ENCODE results near the gene C1QTNF7.

C1QTNF7 gene

DNA sequence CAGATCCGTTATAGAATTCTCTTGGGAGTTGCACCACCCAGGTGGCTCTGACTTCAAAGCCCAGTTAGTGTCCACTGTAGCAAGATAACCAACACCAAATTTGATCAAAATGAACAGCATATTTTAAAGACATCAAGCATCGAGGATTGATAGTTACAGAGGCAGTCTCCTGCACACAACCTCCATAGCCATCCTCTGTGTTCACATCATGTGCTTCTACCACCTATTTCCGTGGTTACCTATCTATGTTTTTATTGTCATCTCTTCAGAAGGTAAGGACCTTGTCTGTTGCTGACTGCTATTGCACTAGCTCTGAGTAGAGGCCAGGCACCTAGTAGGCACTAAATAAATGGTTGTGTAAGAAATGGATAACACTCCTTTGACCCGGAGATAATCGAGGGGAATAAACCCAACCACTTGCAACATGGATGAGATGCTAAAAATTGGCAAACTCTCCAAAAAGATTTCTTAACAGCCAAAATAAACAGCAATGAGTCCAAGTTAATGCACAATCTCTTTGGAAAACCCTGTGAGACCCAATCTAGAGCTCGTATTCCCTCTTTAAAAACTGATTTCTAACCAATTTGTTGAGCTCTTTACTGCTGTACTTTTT is 14.7 kb upstream of the C1QTNF7 start:
- POLR2A ChIA-PET: no interaction called here

DNA sequence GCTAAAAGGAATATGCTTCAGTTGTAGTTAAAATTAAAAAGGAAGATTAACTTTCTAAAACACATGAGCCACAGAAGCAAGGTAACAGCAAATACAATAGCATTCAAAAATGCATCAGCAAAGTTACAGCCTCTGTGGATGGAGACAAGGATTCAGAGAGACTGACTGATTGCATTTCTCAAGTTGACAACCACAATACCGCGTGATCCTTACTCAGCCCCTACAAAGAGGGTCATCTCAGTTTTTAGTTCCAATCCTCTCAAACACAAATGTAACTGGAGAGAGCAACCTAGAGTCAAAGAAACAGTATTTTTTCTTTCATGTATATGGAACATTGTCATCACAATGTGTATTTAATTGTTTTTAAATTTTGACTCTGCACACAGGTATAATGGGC is 14.2 kb upstream of the C1QTNF7 start:
- no peaks in the 10 kb centered on the region for H3K4me1 ChIP-seq (ENCODE audit: control insufficient read depth, insufficient read depth, low read length)
- no peak overlapping the region for H3K4me3 ChIP-seq (ENCODE audit: low read depth, low read length)
- ChIA-PET CTCF (interaction anchor here (1.1 kb wide), 1 partner anchor 18 kb away, joined by 5 read pairs; no protein-coding TSS in a partner anchor), POLR2A (no interaction called here)
- no peaks in the 10 kb centered on the region for H3K9me3 ChIP-seq (ENCODE audit: control insufficient read depth, insufficient read depth, low read depth, low read length)
- no peaks in the 10 kb centered on the region for H3K36me3 ChIP-seq (ENCODE audit: control insufficient read depth in 2 of 2, insufficient read depth in 1 of 2, low read length in 2 of 2)
- no peak overlapping the region for H3K27ac ChIP-seq (ENCODE audit: extremely low read depth, low read depth, low read length)
- TF ChIP-seq ZNF140 (tag by site-specific recombination; IDR thresholded peaks at IDR 0.05): no peak
- TF ChIP-seq, protein P1, sequence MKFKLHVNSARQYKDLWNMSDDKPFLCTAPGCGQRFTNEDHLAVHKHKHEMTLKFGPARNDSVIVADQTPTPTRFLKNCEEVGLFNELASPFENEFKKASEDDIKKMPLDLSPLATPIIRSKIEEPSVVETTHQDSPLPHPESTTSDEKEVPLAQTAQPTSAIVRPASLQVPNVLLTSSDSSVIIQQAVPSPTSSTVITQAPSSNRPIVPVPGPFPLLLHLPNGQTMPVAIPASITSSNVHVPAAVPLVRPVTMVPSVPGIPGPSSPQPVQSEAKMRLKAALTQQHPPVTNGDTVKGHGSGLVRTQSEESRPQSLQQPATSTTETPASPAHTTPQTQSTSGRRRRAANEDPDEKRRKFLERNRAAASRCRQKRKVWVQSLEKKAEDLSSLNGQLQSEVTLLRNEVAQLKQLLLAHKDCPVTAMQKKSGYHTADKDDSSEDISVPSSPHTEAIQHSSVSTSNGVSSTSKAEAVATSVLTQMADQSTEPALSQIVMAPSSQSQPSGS (tag by site-specific recombination; IDR thresholded peaks at IDR 0.05; ENCODE audit: low read depth): no peak
- no peak for TF ChIP-seq ZFP37 (tag by site-specific recombination; IDR thresholded peaks at IDR 0.05)
- TF ChIP-seq ZNF670 (tag by site-specific recombination; IDR thresholded peaks at IDR 0.05; ENCODE audit: low read depth): no peak
- no peak for TF ChIP-seq ZNF677 (tag by site-specific recombination; IDR thresholded peaks at IDR 0.05)
- no peak for TF ChIP-seq OVOL3 (tag by site-specific recombination; IDR thresholded peaks at IDR 0.05)
- TF ChIP-seq ZNF521 (tag by site-specific recombination; IDR thresholded peaks at IDR 0.05): no peak
- no peak for TF ChIP-seq ZBTB48 (tag by site-specific recombination; IDR thresholded peaks at IDR 0.05)
- TF ChIP-seq ZNF561 (tag by site-specific recombination; IDR thresholded peaks at IDR 0.05; ENCODE audit: borderline replicate concordance): no peak
- TF ChIP-seq FEZF1 (tag by site-specific recombination; IDR thresholded peaks at IDR 0.05): no peak
- TF ChIP-seq ZNF837 (tag by site-specific recombination; IDR thresholded peaks at IDR 0.05): no peak
- TF ChIP-seq ZIC2 (tag by site-specific recombination; IDR thresholded peaks at IDR 0.05): no peak
- no peak for TF ChIP-seq ZNF350 (tag by site-specific recombination; IDR thresholded peaks at IDR 0.05)
- TF ChIP-seq YY2 (tag by site-specific recombination; IDR thresholded peaks at IDR 0.05): no peak
- no peak for TF ChIP-seq ZFP3 (tag by site-specific recombination; IDR thresholded peaks at IDR 0.05; ENCODE audit: low read depth)
- TF ChIP-seq ZNF10 (tag by site-specific recombination; IDR thresholded peaks at IDR 0.05): no peak
- TF ChIP-seq ZNF501 (tag by site-specific recombination; IDR thresholded peaks at IDR 0.05): no peak

More for the DNA sequence above, 14.7 kb upstream of the C1QTNF7 start:
- CTCF ChIA-PET: interaction anchor here (1.1 kb wide), 1 partner anchor 17 kb away, joined by 5 read pairs; no protein-coding TSS in a partner anchor
- H3K36me3 ChIP-seq (ENCODE audit: control insufficient read depth in 2 of 2, insufficient read depth in 1 of 2, low read length in 2 of 2): no peaks in the 10 kb centered on the region
- H3K27ac ChIP-seq (ENCODE audit: extremely low read depth, low read depth, low read length): no peak overlapping the region
- no peaks in the 10 kb centered on the region for H3K9me3 ChIP-seq (ENCODE audit: control insufficient read depth, insufficient read depth, low read depth, low read length)
- H3K4me1 ChIP-seq (ENCODE audit: control insufficient read depth, insufficient read depth, low read length): no peaks in the 10 kb centered on the region
- TF ChIP-seq MEIS1 (CRISPR knock-in tag; IDR thresholded peaks at IDR 0.05; ENCODE audit: borderline replicate concordance) (no peak), GLIS2 (tag by site-specific recombination; IDR thresholded peaks at IDR 0.05) (no peak), WT1 (tag by site-specific recombination; IDR thresholded peaks at IDR 0.05) (no peak)
- TF ChIP-seq, protein P2, sequence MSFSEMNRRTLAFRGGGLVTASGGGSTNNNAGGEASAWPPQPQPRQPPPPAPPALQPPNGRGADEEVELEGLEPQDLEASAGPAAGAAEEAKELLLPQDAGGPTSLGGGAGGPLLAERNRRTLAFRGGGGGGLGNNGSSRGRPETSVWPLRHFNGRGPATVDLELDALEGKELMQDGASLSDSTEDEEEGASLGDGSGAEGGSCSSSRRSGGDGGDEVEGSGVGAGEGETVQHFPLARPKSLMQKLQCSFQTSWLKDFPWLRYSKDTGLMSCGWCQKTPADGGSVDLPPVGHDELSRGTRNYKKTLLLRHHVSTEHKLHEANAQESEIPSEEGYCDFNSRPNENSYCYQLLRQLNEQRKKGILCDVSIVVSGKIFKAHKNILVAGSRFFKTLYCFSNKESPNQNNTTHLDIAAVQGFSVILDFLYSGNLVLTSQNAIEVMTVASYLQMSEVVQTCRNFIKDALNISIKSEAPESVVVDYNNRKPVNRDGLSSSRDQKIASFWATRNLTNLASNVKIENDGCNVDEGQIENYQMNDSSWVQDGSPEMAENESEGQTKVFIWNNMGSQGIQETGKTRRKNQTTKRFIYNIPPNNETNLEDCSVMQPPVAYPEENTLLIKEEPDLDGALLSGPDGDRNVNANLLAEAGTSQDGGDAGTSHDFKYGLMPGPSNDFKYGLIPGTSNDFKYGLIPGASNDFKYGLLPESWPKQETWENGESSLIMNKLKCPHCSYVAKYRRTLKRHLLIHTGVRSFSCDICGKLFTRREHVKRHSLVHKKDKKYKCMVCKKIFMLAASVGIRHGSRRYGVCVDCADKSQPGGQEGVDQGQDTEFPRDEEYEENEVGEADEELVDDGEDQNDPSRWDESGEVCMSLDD (tag by site-specific recombination; IDR thresholded peaks at IDR 0.05): no peak
- no peak overlapping the region for H3K4me3 ChIP-seq (ENCODE audit: low read depth, low read length)
